Lung (tissue), 12 donors: ENCODE measurements around the gene CNEP1R1. TPM values are rescaled to one million over a fixed set of nuclear protein-coding genes. Genes with fewer than 3 reads are reported as not detected.

Experiments used
- ATAC-seq: fragments of 200-7000 bp; cut with Tn5 transposase; one replicate; pipeline ENCODE4 v1.9.1; 2020; ENCODE audit warnings: moderate number of reproducible peaks; ENCODE audit not compliant: insufficient read depth, low FRiP score
- DNase-seq, 3 donors: peaks; one replicate each; pipeline ENCODE4 v3.0.0-alpha.2; 2013 to 2017
- H3K27ac ChIP-seq, 2 donors: one replicate each; pipeline ENCODE4 v1.5.1; 2013; ENCODE audit warnings: mild to moderate bottlenecking in 2 of 2, moderate library complexity in 2 of 2, control low read depth in 1 of 2, inconsistent platforms in 1 of 2, low read depth in 1 of 2, low read length in 1 of 2
- H3K27me3 ChIP-seq, 3 donors: one replicate each; pipeline ENCODE4 v1.5.1; 2013; ENCODE audit warnings: low read length in 2 of 3; ENCODE audit not compliant: control insufficient read depth in 3 of 3, insufficient read depth in 3 of 3
- H3K36me3 ChIP-seq, 4 donors: one replicate each; pipeline ENCODE4 v1.5.1; 2013; ENCODE audit warnings: low read length in 4 of 4, mild to moderate bottlenecking in 1 of 4, moderate library complexity in 1 of 4; ENCODE audit not compliant: control insufficient read depth in 4 of 4, insufficient read depth in 4 of 4
- H3K4me1 ChIP-seq, 5 donors: one replicate each; pipeline ENCODE4 v1.5.1; 2013; ENCODE audit warnings: low read length in 5 of 5, mild to moderate bottlenecking in 2 of 5, moderate library complexity in 1 of 5; ENCODE audit not compliant: control insufficient read depth in 5 of 5, insufficient read depth in 5 of 5
- H3K4me3 ChIP-seq: one replicate; pipeline ENCODE4 v1.5.1; 2013; ENCODE audit warnings: mild to moderate bottlenecking, control low read depth, moderate library complexity
- H3K9ac ChIP-seq, 2 donors: one replicate each; pipeline ENCODE4 v1.5.1; 2013; ENCODE audit warnings: low read length in 2 of 2, control low read depth in 1 of 2; ENCODE audit not compliant: insufficient read depth in 1 of 2
- H3K9me3 ChIP-seq, 4 donors: one replicate each; pipeline ENCODE4 v1.5.1; 2013; ENCODE audit warnings: low read length in 3 of 4, mild to moderate bottlenecking in 1 of 4, moderate library complexity in 1 of 4; ENCODE audit not compliant: control insufficient read depth in 4 of 4, insufficient read depth in 3 of 4
- WGBS, 2 donors: extraction: QIAGEN DNeasy Blood & Tissue Kit; methylation state at CpG; one replicate each; pipeline ENCODE4 v1.1.7; 2013; 5-methylcytosine and 5-hydroxymethylcytosine counted together
- polyA plus RNA-seq, 2 donors: library from polyadenylated mRNA; stranded (reverse); fragments of 200-250 nt; gene quantifications; one replicate each; pipeline ENCODE4 v1.2.1, GENCODE V29; 2013
- total RNA-seq, 2 donors: library from RNA; depleted of rRNA in 1 of 2; stranded (reverse); fragments of >200 nt in 1 of 2; gene quantifications; one replicate each; pipeline ENCODE4 v1.2.1, GENCODE V29; 2014 to 2021
- TF ChIP-seq, protein P1 (sequence below): IDR thresholded peaks from 2 replicates; pipeline ENCODE4 v1.5.1; 2012; ENCODE audit warnings: mild to moderate bottlenecking; ENCODE audit errors: control extremely low read depth, extremely low read depth
- donor health status: control.
- donor health status: control.
- donor health status: Bipolar disorder and iron deficiency.
- donor health status: healthy.
- donor health status: DM: yes; HTN: yes; CAD: no.

Gene CNEP1R1
- total and polyA plus RNA-seq, 4 donors: 13.8 to 23.2 (median 17.4) TPM

DNA sequence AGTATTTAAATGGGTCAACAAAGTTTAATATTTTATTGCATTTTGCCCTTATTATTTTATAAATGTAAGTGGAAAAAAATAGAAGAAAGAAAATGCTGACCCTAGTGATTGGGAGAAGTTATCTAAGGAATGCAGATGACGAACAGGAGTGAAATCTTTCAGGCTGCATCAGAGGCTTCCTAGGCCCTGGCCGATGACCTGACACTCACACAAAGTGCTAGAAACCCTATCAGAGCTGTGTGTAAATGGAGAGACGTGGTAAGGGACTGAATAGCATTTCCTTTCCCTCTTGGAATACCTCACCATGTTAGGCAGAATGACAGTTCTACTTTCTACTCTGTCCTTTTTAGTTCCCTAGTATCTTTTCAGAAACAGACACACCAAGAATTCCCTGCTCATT, 44.9 kb upstream of the CNEP1R1 start:
- no peak for ATAC-seq
- Histone ChIP-seq H3K4me1 (no peaks in the 10 kb centered on the region), H3K27me3 (no peaks in the 10 kb centered on the region), H3K9ac (no peak overlapping the region), H3K36me3 (no peaks in the 10 kb centered on the region), H3K27ac (no peak overlapping the region), H3K4me3 (no peak overlapping the region), H3K9me3 (peaks cover 0 to 2% (median under 1%) of the 10 kb centered on the region in 4 donors)
- TF ChIP-seq, protein P1, sequence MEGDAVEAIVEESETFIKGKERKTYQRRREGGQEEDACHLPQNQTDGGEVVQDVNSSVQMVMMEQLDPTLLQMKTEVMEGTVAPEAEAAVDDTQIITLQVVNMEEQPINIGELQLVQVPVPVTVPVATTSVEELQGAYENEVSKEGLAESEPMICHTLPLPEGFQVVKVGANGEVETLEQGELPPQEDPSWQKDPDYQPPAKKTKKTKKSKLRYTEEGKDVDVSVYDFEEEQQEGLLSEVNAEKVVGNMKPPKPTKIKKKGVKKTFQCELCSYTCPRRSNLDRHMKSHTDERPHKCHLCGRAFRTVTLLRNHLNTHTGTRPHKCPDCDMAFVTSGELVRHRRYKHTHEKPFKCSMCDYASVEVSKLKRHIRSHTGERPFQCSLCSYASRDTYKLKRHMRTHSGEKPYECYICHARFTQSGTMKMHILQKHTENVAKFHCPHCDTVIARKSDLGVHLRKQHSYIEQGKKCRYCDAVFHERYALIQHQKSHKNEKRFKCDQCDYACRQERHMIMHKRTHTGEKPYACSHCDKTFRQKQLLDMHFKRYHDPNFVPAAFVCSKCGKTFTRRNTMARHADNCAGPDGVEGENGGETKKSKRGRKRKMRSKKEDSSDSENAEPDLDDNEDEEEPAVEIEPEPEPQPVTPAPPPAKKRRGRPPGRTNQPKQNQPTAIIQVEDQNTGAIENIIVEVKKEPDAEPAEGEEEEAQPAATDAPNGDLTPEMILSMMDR: no peak
- 65 to 81% methylated on average over 3 of the region's 3 CpGs for WGBS, 2 donors
- DNase-seq: no peak

DNA sequence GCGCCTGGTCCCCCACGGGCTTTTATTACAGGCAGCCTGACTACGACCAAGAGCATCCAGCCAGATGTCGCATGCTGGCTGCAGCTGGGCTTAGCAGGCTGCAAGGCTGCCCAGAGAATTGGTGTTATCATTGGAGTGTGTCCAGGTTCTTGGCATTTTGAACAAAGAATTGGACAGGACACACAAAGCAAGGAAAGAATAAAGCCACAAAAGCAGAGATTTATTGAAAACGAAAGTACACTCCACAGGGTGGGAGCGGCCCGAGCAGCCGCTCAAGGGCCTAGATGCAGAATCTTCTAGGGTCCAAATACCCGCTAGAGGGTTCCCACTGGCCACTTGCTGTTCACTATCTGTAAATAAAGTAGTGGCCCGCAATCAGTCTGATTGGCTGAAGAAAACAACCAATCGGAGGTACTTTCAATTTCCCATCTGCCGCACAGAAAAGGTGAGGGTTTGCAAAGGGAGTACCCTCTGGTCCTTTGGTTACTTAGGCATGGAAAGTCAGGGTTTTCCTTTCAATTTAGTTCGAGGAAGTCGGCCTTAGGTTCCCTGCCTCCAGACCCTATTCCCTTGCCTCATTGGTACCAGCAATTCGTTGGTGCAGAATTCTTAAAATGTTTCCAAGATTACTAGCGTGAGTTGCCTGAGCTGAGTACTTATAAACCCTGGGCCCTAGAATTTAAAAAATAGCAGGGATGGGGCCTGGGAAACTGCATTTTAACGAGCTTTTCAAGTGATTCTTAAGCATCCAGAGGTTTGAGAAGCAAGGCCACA, 38.5 kb upstream of the CNEP1R1 start:
- peak; percentile 32 to 68 (median 66) for DNase-seq
- WGBS, 2 donors: 85 to 87% methylated on average over 17 of the region's 17 CpGs
- H3K27ac ChIP-seq: no peak overlapping the region

DNA sequence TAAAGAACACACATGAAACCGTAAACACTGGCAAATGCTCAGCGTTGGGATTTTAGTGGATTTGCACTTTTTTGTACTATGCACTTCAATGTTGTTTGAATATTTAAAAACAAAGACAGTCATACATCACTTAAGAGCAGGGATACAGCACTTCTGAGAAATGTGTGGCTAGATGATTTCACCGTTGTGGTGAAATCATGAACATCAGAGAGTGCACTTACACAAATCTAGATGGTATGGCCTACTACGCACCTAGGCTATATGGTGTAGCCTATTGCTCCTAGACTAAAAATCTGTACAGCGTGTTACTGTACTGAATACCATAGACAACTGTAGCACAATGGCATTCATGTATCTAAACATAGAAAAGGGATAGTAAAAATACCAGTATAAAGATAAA, 37.6 kb upstream of the CNEP1R1 start:
- 85 to 90% methylated on average over 5 of the region's 5 CpGs for WGBS, 2 donors
- Histone ChIP-seq H3K4me3 (no peak overlapping the region), H3K9me3 (peaks cover 0 to 1% (median 0%) of the 10 kb centered on the region in 4 donors), H3K4me1 (no peaks in the 10 kb centered on the region), H3K27me3 (no peaks in the 10 kb centered on the region), H3K27ac (no peak overlapping the region), H3K9ac (no peak overlapping the region), H3K36me3 (no peaks in the 10 kb centered on the region)
- TF ChIP-seq, protein P1: no peak
- DNase-seq: no peak
- ATAC-seq: no peak

More for the DNA sequence above, 38.5 kb upstream of the CNEP1R1 start:
- Histone ChIP-seq H3K27me3 (no peaks in the 10 kb centered on the region), H3K9ac (no peak overlapping the region), H3K36me3 (no peaks in the 10 kb centered on the region), H3K4me1 (no peaks in the 10 kb centered on the region), H3K4me3 (no peak overlapping the region), H3K9me3 (peaks cover 0 to 1% (median 0%) of the 10 kb centered on the region in 4 donors)
- TF ChIP-seq, protein P1: no peak
- no peak for ATAC-seq
